NCI-H187 (cell line): ENCODE measurements around the gene ATP5IF1.

Source experiments
- DNase-seq, 2 experiments: peaks; one replicate each; lab custom pipeline; 2025; lab: John Stamatoyannopoulos, UW

Gene ATP5IF1

DNA sequence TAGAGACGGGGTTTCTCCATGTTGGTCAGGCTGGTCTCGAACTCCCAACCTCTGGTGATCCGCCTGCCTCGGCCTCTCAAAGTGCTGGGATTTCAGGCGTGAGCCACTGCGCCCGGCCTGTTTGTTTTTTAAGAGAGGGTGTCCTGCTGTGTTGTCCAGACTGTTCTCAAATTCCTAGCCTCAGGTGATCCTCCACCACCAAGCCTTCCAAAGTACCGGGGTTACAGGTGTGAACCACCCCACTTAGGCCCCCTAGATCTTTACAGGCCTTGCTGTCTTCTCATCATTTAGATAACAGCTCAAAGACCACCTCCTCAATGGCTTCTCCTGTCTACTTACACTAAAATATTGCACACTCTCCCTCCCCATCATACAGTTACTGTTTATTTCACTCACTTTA lies 29.7 kb downstream of the ATP5IF1 start:
- DNase-seq: no peak

GRCh38 chr1:28266920-28267322 lies 31.0 kb downstream of the ATP5IF1 start:
- no peak for DNase-seq

GRCh38 chr1:28267633-28268032 lies 31.7 kb downstream of the ATP5IF1 start:
- no peak for DNase-seq

DNA sequence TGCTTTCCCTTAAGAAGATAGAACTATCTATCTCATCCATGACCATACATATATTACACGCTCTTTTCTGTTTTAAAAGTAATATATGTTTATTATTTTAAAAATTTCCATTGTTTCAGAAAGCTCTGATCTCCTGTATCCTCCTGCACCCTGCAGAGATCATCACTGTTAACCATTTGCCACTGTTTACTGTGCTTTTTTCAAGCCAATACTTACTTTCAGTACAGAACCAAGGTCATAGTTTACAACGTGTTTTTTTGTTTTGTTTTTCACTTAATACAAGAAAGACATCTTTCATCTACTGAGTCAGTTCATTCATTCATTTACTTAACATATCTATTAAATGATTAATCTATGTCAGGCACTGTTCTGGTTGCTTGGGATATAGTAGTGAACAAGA lies 33.6 kb downstream of the ATP5IF1 start:
- no peak for DNase-seq

GRCh38 chr1:28272215-28272852 lies 36.4 kb downstream of the ATP5IF1 start:
- DNase-seq: no peak

DNA sequence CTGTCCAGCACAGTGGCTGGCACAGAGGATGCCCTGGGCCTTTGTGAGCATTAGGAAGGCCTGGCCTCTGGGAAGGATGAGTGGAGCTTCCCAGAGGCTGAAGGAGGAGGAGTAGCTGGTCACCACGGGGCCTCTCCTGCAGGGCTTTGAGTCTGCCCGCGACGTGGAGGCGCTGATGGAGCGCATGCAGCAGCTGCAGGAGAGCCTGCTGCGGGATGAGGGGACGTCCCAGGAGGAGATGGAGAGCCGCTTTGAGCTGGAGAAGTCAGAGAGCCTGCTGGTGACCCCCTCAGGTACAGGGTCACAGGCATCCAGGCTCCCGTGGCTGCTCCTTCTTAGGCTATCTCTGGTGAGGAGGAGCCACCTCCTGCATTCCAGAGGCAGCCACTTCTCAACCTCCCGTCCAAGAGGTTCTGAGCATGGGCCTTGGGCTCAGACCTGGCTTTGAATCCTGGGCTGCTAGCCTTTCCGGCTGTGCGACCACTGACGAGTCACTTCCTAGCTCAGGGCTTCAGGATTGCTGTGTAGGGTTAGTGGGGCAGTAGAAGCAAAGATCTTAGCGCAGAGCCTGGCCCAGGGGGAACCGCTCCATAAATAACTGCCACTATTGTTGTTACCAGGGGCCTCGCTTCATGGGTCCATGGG lies 37.4 kb downstream of the ATP5IF1 start:
- no peak for DNase-seq

GRCh38 chr1:28278763-28279162 lies 42.8 kb downstream of the ATP5IF1 start:
- DNase-seq: no peak

DNA sequence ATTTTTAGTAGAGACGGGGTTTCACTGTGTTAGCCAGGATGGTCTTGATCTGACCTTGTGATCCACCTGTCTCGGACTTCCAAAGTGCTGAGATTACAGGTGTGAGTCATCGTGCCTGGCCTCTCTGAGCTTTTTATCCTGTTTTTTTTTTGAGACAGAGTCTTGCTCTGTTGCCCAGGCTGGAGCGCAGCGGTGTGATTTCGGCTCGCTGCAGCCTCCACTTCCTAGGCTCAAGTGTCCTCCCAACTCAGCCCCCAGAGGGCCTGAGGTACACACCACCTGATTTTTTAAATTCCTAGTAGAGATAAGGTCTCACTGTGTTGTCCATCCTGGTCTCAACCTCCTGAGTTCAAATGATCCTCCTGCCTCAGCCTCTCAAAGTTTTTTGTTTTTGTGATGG lies 43.8 kb downstream of the ATP5IF1 start:
- DNase-seq: no peak

GRCh38 chr1:28280501-28280900 lies 44.6 kb downstream of the ATP5IF1 start:
- no peak for DNase-seq

DNA sequence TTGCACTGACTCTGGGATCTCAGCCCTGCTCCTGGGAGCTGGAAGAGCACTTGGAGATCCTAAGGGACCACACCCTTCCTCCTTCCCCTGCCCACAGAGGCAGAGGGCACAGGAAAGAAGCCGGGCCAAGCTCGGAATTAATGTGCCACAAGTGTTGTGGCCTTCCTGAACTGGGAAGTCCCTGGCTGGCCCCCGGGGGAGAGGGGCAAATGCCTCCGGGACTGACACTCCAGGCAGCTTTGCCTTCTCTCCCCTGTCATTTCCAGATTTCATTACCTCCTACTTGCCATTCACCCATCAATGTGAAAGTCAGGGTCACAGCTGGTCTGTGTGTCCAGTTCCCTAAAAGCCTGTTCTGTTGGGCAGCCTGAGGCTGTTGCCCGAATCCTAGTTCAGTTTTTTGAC lies 45.1 kb downstream of the ATP5IF1 start:
- DNase-seq: no peak

DNA sequence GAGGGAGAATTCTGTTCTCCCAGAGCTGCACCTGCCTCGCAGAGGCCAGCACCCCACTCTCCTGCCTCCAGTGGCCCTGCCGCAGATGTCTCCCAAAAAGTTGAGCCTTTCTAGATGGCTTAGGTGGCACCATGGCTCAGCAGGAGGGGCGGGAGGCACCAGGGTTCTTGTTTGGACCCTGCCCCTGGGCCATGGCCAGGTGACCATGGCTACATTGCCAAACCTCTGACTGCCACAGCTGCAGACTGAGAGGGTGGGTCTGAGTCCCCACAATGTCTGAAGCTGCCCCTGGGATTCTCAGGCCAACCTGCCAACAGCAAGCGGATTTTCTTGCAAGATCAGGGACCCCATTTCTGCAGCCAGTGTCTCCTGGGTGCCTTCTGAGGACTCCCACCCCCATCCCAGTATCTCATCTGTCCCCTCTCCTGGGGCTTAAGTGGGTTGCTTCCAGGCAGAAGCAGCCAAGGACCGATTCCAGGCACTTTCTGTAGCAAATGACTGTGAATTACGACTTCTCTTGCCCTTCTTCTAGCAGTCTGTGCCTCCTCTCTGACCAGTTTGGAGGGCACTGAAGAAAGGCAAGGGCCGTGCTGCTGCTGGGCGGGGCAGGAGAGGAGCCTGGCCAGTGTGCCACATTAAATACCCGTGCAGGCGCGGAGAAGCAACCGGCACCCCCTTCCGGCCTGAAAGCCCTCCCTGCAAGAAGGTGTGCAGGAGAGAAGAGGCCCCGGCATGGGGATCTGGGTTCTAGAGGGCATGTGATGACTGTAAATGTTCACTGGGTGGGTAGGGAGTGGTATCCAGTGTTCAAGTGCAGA lies 45.9 kb downstream of the ATP5IF1 start:
- DNase-seq: no peak

- DNase-seq: no peak
Measured at GRCh38 chr1:28282426-28283407, 46.8 kb downstream of the ATP5IF1 start.

- no peak for DNase-seq
Measured at GRCh38 chr1:28286111-28286510, 50.2 kb downstream of the ATP5IF1 start.
